PC-3 (cell line): ENCODE results near the gene RHOT2. TPM values are rescaled to one million over a fixed set of nuclear protein-coding genes. Genes with fewer than 3 reads are reported as not detected.

Experiments used
- ATAC-seq: fragments of 200-7000 bp; cut with Tn5 transposase; 2 replicates; pipeline ENCODE4 v1.9.1; 2020; ENCODE audit warnings: mild to moderate bottlenecking, moderate library complexity
- BruUV-seq: library from RNA; stranded (reverse); fragments of 400-500 nt; replicated peaks from 2 replicates; lab custom pipeline; 2021; lab: Mats Ljungman, UMichigan
- CTCF ChIA-PET: fragments of 300-600 bp; sonication (Branson Sonifier 250); formaldehyde crosslinking; loops from one replicate; lab custom pipeline; 2022; ENCODE audit warnings: antibody characterized with exemption; lab: Charles Lee
- POLR2A ChIA-PET: fragments of 300-600 bp; sonication (Branson Sonifier 250); formaldehyde crosslinking; loops from one replicate; lab custom pipeline; 2022; ENCODE audit warnings: antibody characterized with exemption; ENCODE audit not compliant: unreplicated experiment; lab: Charles Lee
- DNase-seq: peaks from one replicate; pipeline ENCODE4 v3.0.0-alpha.2; 2015
- H2AFZ ChIP-seq: fragments of 300-600 bp; sonication (generic); 2 replicates; pipeline ENCODE4 v1.6.0; 2016; ENCODE audit warnings: antibody characterized with exemption, low read length
- H3F3A ChIP-seq: fragments of 300-600 bp; sonication (generic); one replicate; pipeline ENCODE4 v1.6.0; 2017; ENCODE audit warnings: antibody characterized with exemption, low read length, control low read depth, mild to moderate bottlenecking; ENCODE audit not compliant: unreplicated experiment
- H3K27ac ChIP-seq: fragments of 300-600 bp; sonication (generic); 2 replicates; pipeline ENCODE4 v1.5.1; 2016; ENCODE audit warnings: mild to moderate bottlenecking, low read length
- H3K27me3 ChIP-seq: fragments of 300-600 bp; sonication (generic); 2 replicates; pipeline ENCODE4 v1.6.1; 2016; ENCODE audit warnings: low read length, mixed read lengths
- H3K36me3 ChIP-seq: fragments of 300-600 bp; sonication (generic); 2 replicates; pipeline ENCODE4 v1.6.1; 2016; ENCODE audit warnings: low read depth, mixed run types, low read length, mixed read lengths
- H3K4me1 ChIP-seq: fragments of 300-600 bp; sonication (generic); 2 replicates; pipeline ENCODE4 v1.5.1; 2016; ENCODE audit warnings: low read length; ENCODE audit not compliant: insufficient read depth
- H3K4me2 ChIP-seq: fragments of 300-600 bp; sonication (generic); 2 replicates; pipeline ENCODE4 v1.6.0; 2016; ENCODE audit warnings: low read length
- H3K4me3 ChIP-seq: fragments of 300-600 bp; sonication (generic); 2 replicates; pipeline ENCODE4 v1.5.1; 2016; ENCODE audit warnings: mild to moderate bottlenecking, low read length, mixed read lengths
- H3K79me2 ChIP-seq: fragments of 300-600 bp; sonication (generic); 2 replicates; pipeline ENCODE4 v1.6.1; 2017; ENCODE audit warnings: low read length, mixed read lengths
- H3K9ac ChIP-seq: fragments of 300-600 bp; sonication (generic); 2 replicates; pipeline ENCODE4 v1.6.0; 2016; ENCODE audit warnings: mild to moderate bottlenecking, low read length
- H3K9me2 ChIP-seq: fragments of 300-600 bp; sonication (generic); replicated peaks from 2 replicates; pipeline ENCODE4 v1.6.1; 2016; ENCODE audit warnings: mixed run types, low read length, mixed read lengths
- H3K9me3 ChIP-seq: fragments of 300-600 bp; sonication (generic); 2 replicates; pipeline ENCODE4 v1.6.1; 2016; ENCODE audit warnings: low read length, mixed read lengths
- H4K20me1 ChIP-seq: fragments of 300-600 bp; sonication (generic); 2 replicates; pipeline ENCODE4 v1.6.1; 2016; ENCODE audit warnings: low read length, mixed read lengths
- EZH2 ChIP-seq: fragments of 300-600 bp; sonication (generic); IDR thresholded peaks from one replicate; pipeline ENCODE4 v1.6.1; 2017; ENCODE audit warnings: antibody characterized with exemption, mild to moderate bottlenecking, low read length; ENCODE audit not compliant: unreplicated experiment
- EZH2phosphoT487 ChIP-seq: fragments of 300-600 bp; sonication (generic); IDR thresholded peaks from 2 replicates; pipeline ENCODE4 v1.6.1; 2018; ENCODE audit warnings: mild to moderate bottlenecking, antibody characterized with exemption, low read length, borderline replicate concordance
- intact Hi-C: fragments of 100-400 bp; cut with micrococcal nuclease; formaldehyde crosslinking; loops from 2 replicates; pipeline ENCODE4 v1.9.0; 2023
- total RNA-seq: library from RNA; depleted of rRNA; stranded (reverse); fragments of >200 nt; gene quantifications from 2 replicates; pipeline ENCODE4 v1.2.3, GENCODE V29; 2014
- TF ChIP-seq, protein P1 (sequence below): fragments of 300-600 bp; sonication (generic); conservative IDR thresholded peaks from 2 replicates; pipeline ENCODE4 v1.5.1; 2017; ENCODE audit warnings: antibody characterized with exemption, low read depth, mild to moderate bottlenecking, low read length

The RHOT2 gene
- total RNA-seq, 1 experiment from 2014 or later, result 93.0 TPM

DNA sequence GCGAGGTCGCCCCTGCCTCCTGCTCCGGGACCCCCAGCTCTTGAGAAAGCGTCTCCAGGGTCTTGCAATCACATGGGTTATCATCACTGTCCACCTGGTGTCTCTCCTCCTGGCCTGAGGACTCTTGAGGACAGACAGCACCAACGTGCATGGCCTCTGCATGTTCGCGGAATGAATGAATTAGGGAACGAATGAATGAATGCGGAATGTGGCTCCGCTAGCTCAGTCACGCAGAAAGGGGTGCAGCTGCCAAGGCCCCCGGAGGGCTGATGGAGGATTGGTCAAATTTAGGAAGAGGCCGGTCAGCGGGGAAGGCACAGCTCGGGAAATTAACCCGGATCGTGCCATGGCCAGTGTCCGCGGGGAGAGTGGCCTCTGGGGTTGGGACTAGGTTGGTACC, 34.4 kb downstream of the RHOT2 start:
- Histone ChIP-seq H3F3A (no peaks in the 10 kb centered on the region), H4K20me1 (no peaks in the 10 kb centered on the region), H2AFZ (no peak overlapping the region), H3K36me3 (no peaks in the 10 kb centered on the region), H3K4me1 (no peaks in the 10 kb centered on the region), H3K9me2 (no peaks in the 10 kb centered on the region), H3K9ac (no peak overlapping the region), H3K4me2 (no peak overlapping the region), H3K27me3 (peaks cover 25% of the 10 kb centered on the region), H3K79me2 (no peaks in the 10 kb centered on the region), H3K27ac (no peak overlapping the region), H3K4me3 (no peak overlapping the region), H3K9me3 (no peaks in the 10 kb centered on the region)
- ChIA-PET CTCF (no interaction called here), POLR2A (interaction anchor here (0.6 kb wide), 1 partner anchor 376 kb away, joined by 3 read pairs; no protein-coding TSS in a partner anchor)
- intact Hi-C loops, result no loop called here
- ATAC-seq (no peak), DNase-seq (no peak)
- TF ChIP-seq EZH2, result no peak
- no peak for TF ChIP-seq EZH2phosphoT487
- TF ChIP-seq, protein P1, sequence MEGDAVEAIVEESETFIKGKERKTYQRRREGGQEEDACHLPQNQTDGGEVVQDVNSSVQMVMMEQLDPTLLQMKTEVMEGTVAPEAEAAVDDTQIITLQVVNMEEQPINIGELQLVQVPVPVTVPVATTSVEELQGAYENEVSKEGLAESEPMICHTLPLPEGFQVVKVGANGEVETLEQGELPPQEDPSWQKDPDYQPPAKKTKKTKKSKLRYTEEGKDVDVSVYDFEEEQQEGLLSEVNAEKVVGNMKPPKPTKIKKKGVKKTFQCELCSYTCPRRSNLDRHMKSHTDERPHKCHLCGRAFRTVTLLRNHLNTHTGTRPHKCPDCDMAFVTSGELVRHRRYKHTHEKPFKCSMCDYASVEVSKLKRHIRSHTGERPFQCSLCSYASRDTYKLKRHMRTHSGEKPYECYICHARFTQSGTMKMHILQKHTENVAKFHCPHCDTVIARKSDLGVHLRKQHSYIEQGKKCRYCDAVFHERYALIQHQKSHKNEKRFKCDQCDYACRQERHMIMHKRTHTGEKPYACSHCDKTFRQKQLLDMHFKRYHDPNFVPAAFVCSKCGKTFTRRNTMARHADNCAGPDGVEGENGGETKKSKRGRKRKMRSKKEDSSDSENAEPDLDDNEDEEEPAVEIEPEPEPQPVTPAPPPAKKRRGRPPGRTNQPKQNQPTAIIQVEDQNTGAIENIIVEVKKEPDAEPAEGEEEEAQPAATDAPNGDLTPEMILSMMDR, result no peak
- BruUV-seq, result no TSS peak

DNA sequence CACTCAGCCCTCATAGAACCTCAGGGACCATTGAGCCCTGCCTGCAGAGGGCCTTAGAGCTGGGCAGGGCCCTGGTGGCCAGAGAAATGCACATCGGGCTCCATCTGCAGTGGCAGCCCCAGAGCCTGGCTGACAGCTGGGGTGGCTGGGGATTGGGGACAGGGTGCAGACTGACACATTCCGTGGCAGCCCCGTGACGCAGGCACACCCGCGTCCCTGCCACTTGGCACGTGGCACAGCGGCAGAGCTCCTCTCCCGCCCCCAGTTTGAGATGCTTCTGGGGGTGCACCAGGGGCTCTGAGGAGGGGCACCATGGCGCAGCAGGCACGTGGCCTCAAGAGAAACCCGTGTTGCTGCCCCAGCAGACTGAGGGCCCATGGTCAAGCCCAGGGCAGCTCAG, 35.5 kb downstream of the RHOT2 start:
- H3K27me3 ChIP-seq, result peaks cover 33% of the 10 kb centered on the region

DNA sequence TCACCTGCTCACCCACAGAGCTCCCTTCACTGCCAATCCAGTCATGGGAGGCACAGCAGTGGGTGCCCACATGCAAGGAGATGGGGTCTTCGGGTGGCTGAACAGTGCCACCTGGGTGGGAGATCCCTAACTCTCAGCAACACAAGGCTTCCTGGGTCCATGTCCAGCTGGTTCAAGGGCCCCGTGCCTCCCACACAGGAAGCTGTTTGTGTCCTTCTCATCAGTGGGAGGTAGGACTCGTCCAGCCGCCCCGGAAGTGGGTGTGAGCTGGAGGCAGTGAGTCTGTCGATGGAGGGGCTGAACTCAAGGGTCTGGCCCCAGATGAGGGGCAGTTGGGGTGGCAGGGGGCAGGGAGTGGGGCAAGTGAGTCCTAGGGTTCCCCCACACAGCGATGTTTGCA, 36.1 kb downstream of the RHOT2 start:
- ATAC-seq, result no peak
- H3K9ac ChIP-seq, result no peak overlapping the region
- ChIA-PET CTCF (no interaction called here), POLR2A (no interaction called here)
- H3K4me2 ChIP-seq, result no peak overlapping the region
- H3K9me3 ChIP-seq, result no peaks in the 10 kb centered on the region
- BruUV-seq, result no TSS peak
- peaks cover 37% of the 10 kb centered on the region for H3K27me3 ChIP-seq
- no peaks in the 10 kb centered on the region for H4K20me1 ChIP-seq
- no peaks in the 10 kb centered on the region for H3F3A ChIP-seq
- intact Hi-C loops, result no loop called here
- H3K27ac ChIP-seq, result no peak overlapping the region
- no peak overlapping the region for H3K4me3 ChIP-seq
- H3K4me1 ChIP-seq, result no peaks in the 10 kb centered on the region
- H3K36me3 ChIP-seq, result no peaks in the 10 kb centered on the region
- no peaks in the 10 kb centered on the region for H3K9me2 ChIP-seq
- TF ChIP-seq EZH2 (no peak), EZH2phosphoT487 (no peak)
- TF ChIP-seq, protein P1, result no peak
- DNase-seq, result no peak
- no peak overlapping the region for H2AFZ ChIP-seq
- H3K79me2 ChIP-seq, result no peaks in the 10 kb centered on the region

More for the DNA sequence above, 35.5 kb downstream of the RHOT2 start:
- Histone ChIP-seq H3K9me3 (no peaks in the 10 kb centered on the region), H3K79me2 (no peaks in the 10 kb centered on the region), H3K9ac (no peak overlapping the region), H3K4me3 (no peak overlapping the region), H3K36me3 (no peaks in the 10 kb centered on the region), H3K4me2 (no peak overlapping the region), H4K20me1 (no peaks in the 10 kb centered on the region), H3K9me2 (no peaks in the 10 kb centered on the region), H2AFZ (no peak overlapping the region), H3K27ac (no peak overlapping the region), H3F3A (no peaks in the 10 kb centered on the region), H3K4me1 (no peaks in the 10 kb centered on the region)
- DNase-seq, result no peak
- no peak for ATAC-seq
- POLR2A ChIA-PET, result no interaction called here
- TF ChIP-seq EZH2phosphoT487 (no peak), EZH2 (no peak)
- TF ChIP-seq, protein P1, result no peak
- no TSS peak for BruUV-seq
- intact Hi-C loops, result no loop called here
- CTCF ChIA-PET, result no interaction called here
